Right lobe of liver (tissue), 6 donors: ENCODE measurements around the gene ARHGAP20. TPM values are rescaled to one million over a fixed set of nuclear protein-coding genes. Genes with fewer than 3 reads are reported as not detected.

ENCODE experiments used
- ATAC-seq, 4 donors: fragments of 200-7000 bp; cut with Tn5 transposase; one replicate each; pipeline ENCODE4 v1.9.1; 2020; ENCODE audit warnings: mild to moderate bottlenecking in 4 of 4, moderate library complexity in 4 of 4
- DNase-seq, 3 donors: peaks; one replicate each; pipeline ENCODE4 v3.0.0-alpha.2; 2020
- H3K27ac ChIP-seq, 3 donors: fragments of 200-600 bp; one replicate each; pipeline ENCODE4 v1.8.0; 2022
- H3K27me3 ChIP-seq, 2 donors: fragments of 200-600 bp; one replicate each; pipeline ENCODE4 v1.8.0; 2022
- H3K36me3 ChIP-seq, 4 donors: fragments of 200-600 bp; sonication (generic) in 1 of 4; one replicate each; pipeline versions ENCODE4 v1.5.1 to v1.8.0; 2017 to 2022; ENCODE audit warnings: control low read depth in 1 of 4
- H3K4me1 ChIP-seq, 4 donors: fragments of 200-600 bp; sonication (generic) in 1 of 4; one replicate each; pipeline versions ENCODE4 v1.5.1 to v1.8.0; 2017 to 2022; ENCODE audit warnings: control low read depth in 1 of 4
- H3K4me3 ChIP-seq, 3 donors: fragments of 200-600 bp; one replicate each; pipeline ENCODE4 v1.8.0; 2022
- H3K9me3 ChIP-seq, 4 donors: fragments of 200-600 bp; sonication (generic) in 1 of 4; one replicate each; pipeline versions ENCODE4 v1.5.1 to v1.8.0; 2017 to 2022; ENCODE audit warnings: control low read depth in 1 of 4
- CTCF ChIP-seq, 4 donors: fragments of 200-600 bp in 3 of 4; fragments of 450-650 bp in 1 of 4; IDR thresholded peaks; one replicate each; pipeline versions ENCODE4 v1.5.1 to v1.8.0; 2016 to 2022; ENCODE audit warnings: antibody characterized with exemption in 4 of 4, mild to moderate bottlenecking in 2 of 4
- POLR2A ChIP-seq: fragments of 450-650 bp; IDR thresholded peaks from one replicate; pipeline ENCODE4 v1.6.1; 2017; ENCODE audit warnings: antibody characterized with exemption, mild to moderate bottlenecking
- WGBS: methylation state at CpG from one replicate; pipeline ENCODE4 v1.1.6; 2018; ENCODE audit warnings: low coverage, low lambda C conversion rate; ENCODE audit not compliant: insufficient coverage; ENCODE audit errors: missing lambda C conversion rate; 5-methylcytosine and 5-hydroxymethylcytosine counted together
- intact Hi-C, 2 donors: fragments of 100-400 bp; cut with DNase I; formaldehyde crosslinking; loops; one replicate each; pipeline versions ENCODE4 v1.11.2 to v1.14.1; 2022
- total RNA-seq, 6 experiments: library from RNA; depleted of rRNA in 2 of 6; stranded (reverse); fragments of >200 nt in 2 of 6; fragmentation: NEBNext Ultra II Directional in 3 of 6; extraction: Animal tissue kit (Norgen Biotek cat#: 25700) in 3 of 6; gene quantifications; one replicate each; pipeline versions ENCODE4 v1.1.0 to v1.2.4, GENCODE V29; 2016 to 2023
- donor health status: DM: no; HTN: yes; CAD: no.
- donor health status: DM: no; HTN: no; CAD: no.
- donor health status: DM: no; HTN: no; CAD: no.
- donor health status: DM: no; HTN: yes; CAD: no.
- donor health status: DM: no; HTN: yes; CAD: no.

Gene ARHGAP20
- total RNA-seq, 6 experiments from 2014 or later, result 0.68 to 1.6 (median 0.98) TPM

- H3K27me3 ChIP-seq, result no peaks in the 10 kb centered on the region
- ATAC-seq (no peak), DNase-seq (no peak)
- no peaks in the 10 kb centered on the region for H3K36me3 ChIP-seq
- no peaks in the 10 kb centered on the region for H3K4me1 ChIP-seq
- intact Hi-C loops, result no loop called here
- no peak for TF ChIP-seq CTCF (IDR thresholded peaks at IDR 0.05)
- no peak for TF ChIP-seq POLR2A
- H3K27ac ChIP-seq, result no peak overlapping the region
- H3K4me3 ChIP-seq, result no peak overlapping the region
- no peaks in the 10 kb centered on the region for H3K9me3 ChIP-seq
- WGBS, result 75% methylated on average over 2 of the region's 3 CpGs
Measured at GRCh38 chr11:110655967-110656366, 56.3 kb downstream of the ARHGAP20 start.

DNA sequence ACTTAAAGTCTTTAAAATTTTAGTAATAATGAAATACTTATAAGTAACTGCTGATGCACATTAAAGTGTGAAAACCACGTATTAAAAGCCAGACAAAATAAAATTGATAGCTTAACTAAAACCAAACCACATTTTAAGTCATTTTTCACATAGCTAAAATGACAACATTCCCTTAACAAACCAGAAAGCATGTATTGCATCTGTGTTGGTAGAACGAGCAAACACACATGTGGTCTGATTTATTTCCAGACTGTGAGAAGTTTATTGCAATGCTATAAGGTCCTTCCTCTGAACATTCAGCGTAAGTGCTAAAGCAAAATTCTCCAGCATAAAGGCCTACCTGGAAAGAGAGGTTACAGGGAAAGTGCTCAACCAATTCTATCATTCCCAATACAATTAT, 57.8 kb downstream of the ARHGAP20 start:
- Histone ChIP-seq H3K27ac (no peak overlapping the region), H3K4me3 (no peak overlapping the region), H3K9me3 (no peaks in the 10 kb centered on the region), H3K36me3 (no peaks in the 10 kb centered on the region), H3K27me3 (no peaks in the 10 kb centered on the region), H3K4me1 (no peaks in the 10 kb centered on the region)
- 94% methylated on average over 3 of the region's 3 CpGs for WGBS
- intact Hi-C loops, result no loop called here
- ATAC-seq (no peak), DNase-seq (no peak)
- no peak for TF ChIP-seq POLR2A
- TF ChIP-seq CTCF (IDR thresholded peaks at IDR 0.05), result no peak

DNA sequence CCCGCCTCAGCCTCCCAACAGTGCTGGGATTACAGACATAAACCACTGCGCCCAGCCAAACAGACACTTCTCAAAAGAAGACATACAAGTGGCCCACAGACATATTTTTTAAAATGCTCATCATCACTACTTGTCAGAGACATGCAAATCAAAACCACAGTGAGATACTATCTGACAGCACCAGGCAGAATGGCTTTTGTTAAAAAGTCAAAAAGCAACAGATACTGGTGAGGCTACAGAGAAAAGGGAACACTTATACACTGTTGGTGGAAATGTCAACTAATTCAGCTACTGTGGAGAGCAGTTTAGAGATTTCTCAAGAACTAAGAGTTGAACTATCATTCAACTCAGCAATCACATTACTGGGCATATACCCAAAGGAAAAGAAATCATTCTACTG, 67.0 kb downstream of the ARHGAP20 start:
- no peak for DNase-seq
- Histone ChIP-seq H3K27me3 (no peaks in the 10 kb centered on the region), H3K9me3 (no peaks in the 10 kb centered on the region), H3K36me3 (no peaks in the 10 kb centered on the region), H3K27ac (no peak overlapping the region), H3K4me3 (no peak overlapping the region), H3K4me1 (no peaks in the 10 kb centered on the region)
- 95% methylated on average over 2 of the region's 2 CpGs for WGBS
- intact Hi-C loops, result no loop called here
- no peak for ATAC-seq
- no peak for TF ChIP-seq POLR2A
- no peak for TF ChIP-seq CTCF (IDR thresholded peaks at IDR 0.05)

- Histone ChIP-seq H3K36me3 (no peaks in the 10 kb centered on the region), H3K4me3 (no peak overlapping the region), H3K9me3 (no peaks in the 10 kb centered on the region), H3K27me3 (no peaks in the 10 kb centered on the region), H3K4me1 (no peaks in the 10 kb centered on the region), H3K27ac (no peak overlapping the region)
- no peak for DNase-seq
- intact Hi-C loops, result no loop called here
- TF ChIP-seq CTCF (IDR thresholded peaks at IDR 0.05) (no peak), POLR2A (no peak)
- no peak for ATAC-seq
Measured at GRCh38 chr11:110634370-110634769, 77.9 kb downstream of the ARHGAP20 start.

DNA sequence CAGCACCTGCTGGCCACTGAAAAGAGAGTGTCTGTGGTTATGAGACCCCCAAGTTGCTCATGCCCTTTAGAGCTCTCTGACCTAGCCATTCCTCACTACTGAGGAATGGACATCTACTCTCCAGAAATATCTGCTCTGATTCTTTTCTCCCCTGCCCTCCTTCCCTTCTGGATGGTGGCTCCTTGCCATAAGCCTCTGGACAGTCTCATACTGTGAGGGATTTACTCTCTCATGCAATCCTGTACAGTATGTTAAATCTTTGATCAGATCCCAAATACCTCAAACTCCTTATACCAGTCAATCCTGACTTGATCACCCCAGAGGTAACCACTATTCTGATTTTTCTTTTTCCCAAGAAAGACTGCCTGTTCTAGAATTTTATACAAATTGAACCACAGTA, 80.7 kb downstream of the ARHGAP20 start:
- no peak for TF ChIP-seq CTCF (IDR thresholded peaks at IDR 0.05)
- no peak for TF ChIP-seq POLR2A
- no peaks in the 10 kb centered on the region for H3K4me1 ChIP-seq
- H3K36me3 ChIP-seq, result no peaks in the 10 kb centered on the region
- no peak overlapping the region for H3K4me3 ChIP-seq
- intact Hi-C loops, result no loop called here
- ATAC-seq, result no peak
- no peak for DNase-seq
- H3K27me3 ChIP-seq, result no peaks in the 10 kb centered on the region
- H3K9me3 ChIP-seq, result no peaks in the 10 kb centered on the region
- H3K27ac ChIP-seq, result no peak overlapping the region
